Measurements from ENCODE around the gene BACH2.

The BACH2 gene

DNA sequence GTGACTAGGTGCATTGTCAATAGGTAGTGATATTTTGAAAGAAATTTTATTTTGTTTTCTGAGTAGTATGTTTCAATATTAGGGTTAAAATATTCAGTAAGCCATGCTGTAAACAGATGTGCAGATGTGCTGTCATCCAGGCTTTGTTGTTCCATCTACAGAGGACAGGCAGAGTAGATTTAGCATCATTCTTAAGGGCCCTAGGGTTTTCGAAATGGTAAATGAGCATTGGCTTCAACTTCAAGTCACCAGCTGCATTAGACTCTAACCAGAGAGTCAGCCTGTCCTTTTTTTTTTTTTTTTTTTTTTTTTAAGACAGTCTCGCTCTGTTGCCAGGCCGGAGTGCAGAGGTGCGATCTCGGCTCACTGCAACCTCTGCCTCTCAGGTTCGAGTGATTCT is 27.1 kb upstream of the BACH2 start:
- H3K36me3 ChIP-seq (ENCODE audit: control insufficient read depth in 5 of 5, insufficient read depth in 5 of 5, low read length in 5 of 5) = no peaks in the 10 kb centered on the region
- H3K4me1 ChIP-seq (ENCODE audit: control insufficient read depth in 5 of 5, insufficient read depth in 5 of 5, low read length in 5 of 5) = no peaks in the 10 kb centered on the region

GRCh38 chr6:90322976-90323474 is 26.4 kb upstream of the BACH2 start:
- Histone ChIP-seq H3K4me3 (ENCODE audit: low read depth in 1 of 5, low read length in 5 of 5) (no peak overlapping the region), H3K9ac (ENCODE audit: low read length in 5 of 5) (no peak overlapping the region), H3K4me1 (ENCODE audit: control insufficient read depth in 5 of 5, insufficient read depth in 5 of 5, low read length in 5 of 5) (no peaks in the 10 kb centered on the region), H3K36me3 (ENCODE audit: control insufficient read depth in 5 of 5, insufficient read depth in 5 of 5, low read length in 5 of 5) (no peaks in the 10 kb centered on the region), H3K9me3 (ENCODE audit: control insufficient read depth in 5 of 5, low read length in 5 of 5) (no peaks in the 10 kb centered on the region), H3K27me3 (ENCODE audit: control insufficient read depth in 5 of 5, insufficient read depth in 4 of 5, low read length in 5 of 5) (no peaks in the 10 kb centered on the region), H3K27ac (ENCODE audit: low read depth, low read length) (no peak overlapping the region)

More for the DNA sequence above, 27.1 kb upstream of the BACH2 start:
- no peak overlapping the region for H3K4me3 ChIP-seq (ENCODE audit: low read depth in 1 of 5, low read length in 5 of 5)
- no peak overlapping the region for H3K9ac ChIP-seq (ENCODE audit: low read length in 5 of 5)
- no peaks in the 10 kb centered on the region for H3K9me3 ChIP-seq (ENCODE audit: control insufficient read depth in 5 of 5, low read length in 5 of 5)
- H3K27ac ChIP-seq (ENCODE audit: low read depth, low read length) = no peak overlapping the region
- H3K27me3 ChIP-seq (ENCODE audit: control insufficient read depth in 5 of 5, insufficient read depth in 4 of 5, low read length in 5 of 5) = no peaks in the 10 kb centered on the region

DNA sequence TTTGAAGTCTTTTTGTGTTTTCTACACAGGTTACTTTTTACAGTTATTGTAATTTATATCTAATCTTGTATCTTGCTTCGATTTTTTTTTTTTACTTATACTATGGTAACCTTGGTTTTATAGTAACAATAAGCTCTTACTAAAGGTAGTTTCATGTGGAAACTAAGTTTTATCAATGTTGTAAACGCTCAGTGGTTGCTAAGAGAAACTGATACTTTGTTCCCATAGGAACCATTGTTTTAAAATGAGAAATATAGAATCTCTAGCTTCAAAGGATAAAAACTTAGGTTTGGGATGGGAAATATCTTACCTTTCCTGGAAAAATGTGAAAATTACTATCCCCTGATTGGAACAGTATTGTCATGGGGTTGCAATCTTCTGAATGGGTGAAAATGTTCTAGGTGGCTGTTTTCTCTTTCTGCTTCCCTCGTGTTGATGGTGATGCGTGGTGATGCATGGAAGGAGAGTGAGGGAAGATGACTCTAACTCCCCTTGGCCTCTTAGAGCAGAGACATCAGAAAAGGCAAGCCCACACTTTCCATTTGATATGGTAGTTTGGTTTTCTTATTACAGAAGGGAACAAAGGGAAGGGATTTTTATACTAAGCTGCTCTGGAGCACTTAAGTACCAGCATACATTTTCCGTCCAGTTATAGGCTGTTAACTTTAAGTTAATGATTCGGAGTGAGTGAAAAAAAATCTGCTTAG is 23.5 kb upstream of the BACH2 start:
- Histone ChIP-seq H3K36me3 (ENCODE audit: control insufficient read depth in 5 of 5, insufficient read depth in 5 of 5, low read length in 5 of 5) (no peaks in the 10 kb centered on the region), H3K4me3 (ENCODE audit: low read depth in 1 of 5, low read length in 5 of 5) (no peak overlapping the region), H3K4me1 (ENCODE audit: control insufficient read depth in 5 of 5, insufficient read depth in 5 of 5, low read length in 5 of 5) (no peaks in the 10 kb centered on the region), H3K27me3 (ENCODE audit: control insufficient read depth in 5 of 5, insufficient read depth in 4 of 5, low read length in 5 of 5) (no peaks in the 10 kb centered on the region), H3K27ac (ENCODE audit: low read depth, low read length) (no peak overlapping the region), H3K9ac (ENCODE audit: low read length in 5 of 5) (no peak overlapping the region), H3K9me3 (ENCODE audit: control insufficient read depth in 5 of 5, low read length in 5 of 5) (no peaks in the 10 kb centered on the region)

- Histone ChIP-seq H3K4me1 (ENCODE audit: control insufficient read depth in 5 of 5, insufficient read depth in 5 of 5, low read length in 5 of 5) (no peaks in the 10 kb centered on the region), H3K36me3 (ENCODE audit: control insufficient read depth in 5 of 5, insufficient read depth in 5 of 5, low read length in 5 of 5) (no peaks in the 10 kb centered on the region), H3K4me3 (ENCODE audit: low read depth in 1 of 5, low read length in 5 of 5) (no peak overlapping the region), H3K9ac (ENCODE audit: low read length in 5 of 5) (no peak overlapping the region), H3K27ac (ENCODE audit: low read depth, low read length) (no peak overlapping the region), H3K9me3 (ENCODE audit: control insufficient read depth in 5 of 5, low read length in 5 of 5) (no peaks in the 10 kb centered on the region), H3K27me3 (ENCODE audit: control insufficient read depth in 5 of 5, insufficient read depth in 4 of 5, low read length in 5 of 5) (no peaks in the 10 kb centered on the region)
These were observed 22.4 kb upstream of the BACH2 start for GRCh38 chr6:90319044-90319443.

DNA sequence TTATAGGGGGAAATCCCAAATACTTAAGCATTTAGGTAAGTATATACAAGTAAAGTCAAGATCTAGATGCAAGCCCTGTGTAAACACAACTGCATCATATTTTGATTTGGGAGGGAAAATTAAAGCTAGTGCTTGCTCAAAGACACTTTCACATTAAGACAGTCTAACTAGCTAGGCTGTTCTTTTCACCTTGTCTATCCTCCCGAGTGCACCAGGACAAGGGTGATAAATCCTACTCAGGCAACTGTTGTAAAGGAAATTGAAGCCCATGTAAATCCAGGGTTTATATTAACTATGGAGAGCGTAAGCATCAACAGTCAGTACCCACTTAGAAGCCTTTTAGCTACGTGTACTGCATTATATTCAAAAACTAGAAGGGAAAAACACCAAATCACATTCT is 19.3 kb upstream of the BACH2 start:
- Histone ChIP-seq H3K9ac (ENCODE audit: low read length in 5 of 5) (no peak overlapping the region), H3K36me3 (ENCODE audit: control insufficient read depth in 5 of 5, insufficient read depth in 5 of 5, low read length in 5 of 5) (no peaks in the 10 kb centered on the region), H3K9me3 (ENCODE audit: control insufficient read depth in 5 of 5, low read length in 5 of 5) (no peaks in the 10 kb centered on the region), H3K4me3 (ENCODE audit: low read depth in 1 of 5, low read length in 5 of 5) (no peak overlapping the region), H3K27me3 (ENCODE audit: control insufficient read depth in 5 of 5, insufficient read depth in 4 of 5, low read length in 5 of 5) (peaks cover 0 to 4% (median 0%) of the 10 kb centered on the region in 5 donors), H3K27ac (ENCODE audit: low read depth, low read length) (no peak overlapping the region), H3K4me1 (ENCODE audit: control insufficient read depth in 5 of 5, insufficient read depth in 5 of 5, low read length in 5 of 5) (no peaks in the 10 kb centered on the region)

- Histone ChIP-seq H3K36me3 (ENCODE audit: control insufficient read depth in 5 of 5, insufficient read depth in 5 of 5, low read length in 5 of 5) (no peaks in the 10 kb centered on the region), H3K4me1 (ENCODE audit: control insufficient read depth in 5 of 5, insufficient read depth in 5 of 5, low read length in 5 of 5) (no peaks in the 10 kb centered on the region), H3K4me3 (ENCODE audit: low read depth in 1 of 5, low read length in 5 of 5) (no peak overlapping the region), H3K9me3 (ENCODE audit: control insufficient read depth in 5 of 5, low read length in 5 of 5) (no peaks in the 10 kb centered on the region), H3K9ac (ENCODE audit: low read length in 5 of 5) (no peak overlapping the region), H3K27ac (ENCODE audit: low read depth, low read length) (no peak overlapping the region), H3K27me3 (ENCODE audit: control insufficient read depth in 5 of 5, insufficient read depth in 4 of 5, low read length in 5 of 5) (peaks cover 0 to 5% (median 0%) of the 10 kb centered on the region in 5 donors)
These were observed 18.8 kb upstream of the BACH2 start for GRCh38 chr6:90315354-90315950.

- Histone ChIP-seq H3K9me3 (ENCODE audit: control insufficient read depth in 5 of 5, low read length in 5 of 5) (no peaks in the 10 kb centered on the region), H3K4me3 (ENCODE audit: low read depth in 1 of 5, low read length in 5 of 5) (no peak overlapping the region), H3K36me3 (ENCODE audit: control insufficient read depth in 5 of 5, insufficient read depth in 5 of 5, low read length in 5 of 5) (no peaks in the 10 kb centered on the region), H3K27me3 (ENCODE audit: control insufficient read depth in 5 of 5, insufficient read depth in 4 of 5, low read length in 5 of 5) (peaks cover 0 to 6% (median 3%) of the 10 kb centered on the region in 5 donors), H3K9ac (ENCODE audit: low read length in 5 of 5) (no peak overlapping the region), H3K4me1 (ENCODE audit: control insufficient read depth in 5 of 5, insufficient read depth in 5 of 5, low read length in 5 of 5) (no peaks in the 10 kb centered on the region), H3K27ac (ENCODE audit: low read depth, low read length) (no peak overlapping the region)
These were observed 17.9 kb upstream of the BACH2 start for GRCh38 chr6:90314514-90314913.

DNA sequence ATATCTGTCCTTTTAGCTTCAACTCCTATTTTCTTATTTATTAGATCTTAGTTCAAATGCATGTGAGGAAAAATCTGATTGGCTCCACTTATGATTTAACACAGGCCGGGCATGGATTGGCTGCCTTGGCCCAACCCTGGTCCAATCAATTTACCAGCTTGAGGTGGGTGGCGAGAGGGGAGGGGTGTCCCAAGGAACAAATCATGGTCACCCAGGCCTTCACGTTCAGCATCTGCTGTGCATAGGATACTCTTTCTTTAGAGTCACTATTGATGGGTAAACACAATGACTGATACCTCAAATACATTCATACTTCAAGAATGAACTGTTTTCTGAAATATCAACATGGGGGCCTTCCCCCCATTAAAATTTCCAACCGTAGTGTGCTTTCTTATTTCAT is 14.9 kb upstream of the BACH2 start:
- H3K27me3 ChIP-seq (ENCODE audit: control insufficient read depth in 5 of 5, insufficient read depth in 4 of 5, low read length in 5 of 5) = peaks cover 0 to 7% (median 5%) of the 10 kb centered on the region in 5 donors
- H3K27ac ChIP-seq (ENCODE audit: low read depth, low read length) = no peak overlapping the region
- H3K9ac ChIP-seq (ENCODE audit: low read length in 5 of 5) = no peak overlapping the region
- H3K4me3 ChIP-seq (ENCODE audit: low read depth in 1 of 5, low read length in 5 of 5) = no peak overlapping the region
- no peaks in the 10 kb centered on the region for H3K36me3 ChIP-seq (ENCODE audit: control insufficient read depth in 5 of 5, insufficient read depth in 5 of 5, low read length in 5 of 5)
- no peaks in the 10 kb centered on the region for H3K9me3 ChIP-seq (ENCODE audit: control insufficient read depth in 5 of 5, low read length in 5 of 5)
- no peaks in the 10 kb centered on the region for H3K4me1 ChIP-seq (ENCODE audit: control insufficient read depth in 5 of 5, insufficient read depth in 5 of 5, low read length in 5 of 5)

GRCh38 chr6:90305800-90306448 is 9.3 kb upstream of the BACH2 start:
- Histone ChIP-seq H3K36me3 (ENCODE audit: control insufficient read depth in 5 of 5, insufficient read depth in 5 of 5, low read length in 5 of 5) (no peaks in the 10 kb centered on the region), H3K9ac (ENCODE audit: low read length in 5 of 5) (no peak overlapping the region)

DNA sequence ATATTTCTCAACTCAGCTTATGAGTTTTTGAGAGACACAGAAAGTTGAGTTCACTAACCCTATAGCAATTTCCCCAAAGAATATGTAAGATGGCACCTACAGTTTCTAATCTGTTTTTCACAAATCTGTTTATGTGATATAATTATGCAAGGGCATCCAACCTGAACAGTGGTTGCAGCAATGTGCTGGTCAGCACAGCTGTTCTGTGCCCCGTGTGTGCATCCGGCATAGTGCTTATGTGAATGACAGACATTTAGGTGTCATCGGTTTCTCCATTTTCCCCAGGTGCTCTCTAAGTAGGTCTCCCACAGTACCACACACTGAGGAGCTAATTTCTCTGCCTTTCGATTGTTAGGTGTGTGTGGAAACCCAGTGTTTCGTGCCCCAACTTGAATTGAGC is 7.7 kb upstream of the BACH2 start:
- Histone ChIP-seq H3K27me3 (ENCODE audit: control insufficient read depth in 5 of 5, insufficient read depth in 4 of 5, low read length in 5 of 5) (peaks cover 0 to 6% (median 0%) of the 10 kb centered on the region in 5 donors), H3K36me3 (ENCODE audit: control insufficient read depth in 5 of 5, insufficient read depth in 5 of 5, low read length in 5 of 5) (no peaks in the 10 kb centered on the region), H3K4me3 (ENCODE audit: low read depth in 1 of 5, low read length in 5 of 5) (no peak overlapping the region), H3K27ac (ENCODE audit: low read depth, low read length) (no peak overlapping the region), H3K9ac (ENCODE audit: low read length in 5 of 5) (no peak overlapping the region), H3K4me1 (ENCODE audit: control insufficient read depth in 5 of 5, insufficient read depth in 5 of 5, low read length in 5 of 5) (no peaks in the 10 kb centered on the region), H3K9me3 (ENCODE audit: control insufficient read depth in 5 of 5, low read length in 5 of 5) (no peaks in the 10 kb centered on the region)

More at GRCh38 chr6:90305800-90306448, 9.3 kb upstream of the BACH2 start:
- Histone ChIP-seq H3K9me3 (ENCODE audit: control insufficient read depth in 5 of 5, low read length in 5 of 5) (no peaks in the 10 kb centered on the region), H3K4me1 (ENCODE audit: control insufficient read depth in 5 of 5, insufficient read depth in 5 of 5, low read length in 5 of 5) (no peaks in the 10 kb centered on the region), H3K4me3 (ENCODE audit: low read depth in 1 of 5, low read length in 5 of 5) (no peak overlapping the region), H3K27me3 (ENCODE audit: control insufficient read depth in 5 of 5, insufficient read depth in 4 of 5, low read length in 5 of 5) (peaks cover 0 to 7% (median 3%) of the 10 kb centered on the region in 5 donors), H3K27ac (ENCODE audit: low read depth, low read length) (no peak overlapping the region)

Measured in subcutaneous abdominal adipose tissue (tissue), 5 donors.